AG09319 (cell line): Measurements from ENCODE around the gene HIPK2.

Experiments used
- DNase-seq: peaks from one replicate; pipeline ENCODE4 v3.0.0-alpha.2; 2010; ENCODE audit warnings: low read depth; ENCODE audit errors: extremely low read depth
- TF ChIP-seq, protein P1 (sequence below): IDR thresholded peaks from 2 replicates; pipeline ENCODE4 v1.5.1; 2011; ENCODE audit warnings: low read depth, mild to moderate bottlenecking, inconsistent platforms, low read length, moderate library complexity

Gene HIPK2

GRCh38 chr7:139570119-139570518 lies 207.7 kb downstream of the HIPK2 start:
- no peak for DNase-seq
- TF ChIP-seq, protein P1, sequence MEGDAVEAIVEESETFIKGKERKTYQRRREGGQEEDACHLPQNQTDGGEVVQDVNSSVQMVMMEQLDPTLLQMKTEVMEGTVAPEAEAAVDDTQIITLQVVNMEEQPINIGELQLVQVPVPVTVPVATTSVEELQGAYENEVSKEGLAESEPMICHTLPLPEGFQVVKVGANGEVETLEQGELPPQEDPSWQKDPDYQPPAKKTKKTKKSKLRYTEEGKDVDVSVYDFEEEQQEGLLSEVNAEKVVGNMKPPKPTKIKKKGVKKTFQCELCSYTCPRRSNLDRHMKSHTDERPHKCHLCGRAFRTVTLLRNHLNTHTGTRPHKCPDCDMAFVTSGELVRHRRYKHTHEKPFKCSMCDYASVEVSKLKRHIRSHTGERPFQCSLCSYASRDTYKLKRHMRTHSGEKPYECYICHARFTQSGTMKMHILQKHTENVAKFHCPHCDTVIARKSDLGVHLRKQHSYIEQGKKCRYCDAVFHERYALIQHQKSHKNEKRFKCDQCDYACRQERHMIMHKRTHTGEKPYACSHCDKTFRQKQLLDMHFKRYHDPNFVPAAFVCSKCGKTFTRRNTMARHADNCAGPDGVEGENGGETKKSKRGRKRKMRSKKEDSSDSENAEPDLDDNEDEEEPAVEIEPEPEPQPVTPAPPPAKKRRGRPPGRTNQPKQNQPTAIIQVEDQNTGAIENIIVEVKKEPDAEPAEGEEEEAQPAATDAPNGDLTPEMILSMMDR = no peak; the same call in none of the 2 replicates

GRCh38 chr7:139568813-139569490 lies 208.8 kb downstream of the HIPK2 start:
- DNase-seq = no peak
- TF ChIP-seq, protein P1 = no peak

GRCh38 chr7:139568346-139568675 lies 209.5 kb downstream of the HIPK2 start:
- TF ChIP-seq, protein P1 = no peak
- DNase-seq = no peak

GRCh38 chr7:139567647-139568345 lies 210.0 kb downstream of the HIPK2 start:
- TF ChIP-seq, protein P1 = no peak
- DNase-seq = no peak

GRCh38 chr7:139566736-139567646 lies 210.8 kb downstream of the HIPK2 start:
- DNase-seq = no peak
- TF ChIP-seq, protein P1 = no peak

DNA sequence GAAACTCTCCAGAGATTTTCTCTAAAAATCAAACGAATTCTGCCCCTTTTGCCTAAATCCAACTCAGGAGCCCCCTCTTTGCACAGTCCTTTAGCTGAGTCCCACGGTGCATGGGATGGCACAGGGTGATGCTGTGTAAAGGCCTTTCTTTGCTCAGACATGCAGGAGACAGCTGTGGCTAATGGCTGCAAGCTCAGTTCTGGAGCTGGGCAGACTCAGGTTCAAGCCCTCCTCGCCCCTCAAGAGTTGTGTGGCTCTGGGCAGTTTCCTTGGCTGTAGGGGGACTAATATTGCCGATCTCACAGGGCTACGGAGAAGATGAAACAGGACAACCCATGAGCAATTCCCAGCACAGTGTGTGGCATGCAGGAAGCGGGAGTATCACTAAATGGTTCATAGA lies 211.7 kb downstream of the HIPK2 start:
- DNase-seq = no peak
- TF ChIP-seq, protein P1 = no peak

- DNase-seq = no peak
These were observed 213.9 kb downstream of the HIPK2 start for GRCh38 chr7:139563856-139564255.

More at GRCh38 chr7:139563856-139564255, 213.9 kb downstream of the HIPK2 start:
- TF ChIP-seq, protein P1 = no peak
